GM18868 (cell line): ENCODE results near the gene ACMSD.
"Not testable (repeated sequence)": the region's sequence is repeated elsewhere in the genome, so short reads cannot be mapped to it uniquely, and the experiment has no call there.

Source experiments
- ATAC-seq: cut with Tn5 transposase; IDR thresholded peaks from one replicate; pipeline ENCODE4 v1.9.1; 2021; ENCODE audit warnings: mild to moderate bottlenecking, moderate library complexity; ENCODE audit not compliant: unreplicated experiment

ACMSD gene

GRCh38 chr2:134838143-134838620 is at the start of gene ACMSD:
Gene ACMSD, plus strand, starts transcription at chr2:134838616. Its CDS starts 67 bp downstream, at chr2:134838683.
- ATAC-seq, result no peak

GRCh38 chr2:134790487-134790886 is 47.9 kb upstream of the ACMSD start:
- no peak for ATAC-seq

- ATAC-seq, result no peak
Observed at GRCh38 chr2:134791616-134792015, 46.8 kb upstream of the ACMSD start.

GRCh38 chr2:134792186-134792585 is 46.2 kb upstream of the ACMSD start:
- no peak for ATAC-seq

- no peak for ATAC-seq
Observed at GRCh38 chr2:134795765-134796164, 42.7 kb upstream of the ACMSD start.

GRCh38 chr2:134796373-134796772 is 42.0 kb upstream of the ACMSD start:
- ATAC-seq, result no peak

- no peak for ATAC-seq
Observed at GRCh38 chr2:134799936-134800335, 38.5 kb upstream of the ACMSD start.

- no peak for ATAC-seq
Observed at GRCh38 chr2:134800341-134800740, 38.1 kb upstream of the ACMSD start.

- ATAC-seq, result not testable (repeated sequence)
Observed at GRCh38 chr2:134803609-134804405, 34.6 kb upstream of the ACMSD start.

- ATAC-seq, result no peak
Observed at GRCh38 chr2:134815741-134816140, 22.7 kb upstream of the ACMSD start.

GRCh38 chr2:134818321-134818720 is 20.1 kb upstream of the ACMSD start:
- ATAC-seq, result no peak

GRCh38 chr2:134819334-134819733 is 19.1 kb upstream of the ACMSD start:
- no peak for ATAC-seq

GRCh38 chr2:134823431-134823830 is 15.0 kb upstream of the ACMSD start:
- no peak for ATAC-seq

- no peak for ATAC-seq
Observed at GRCh38 chr2:134823832-134824231, 14.6 kb upstream of the ACMSD start.

- not testable (repeated sequence) for ATAC-seq
Observed at GRCh38 chr2:134825716-134826115, 12.7 kb upstream of the ACMSD start.

- no peak for ATAC-seq
Observed at GRCh38 chr2:134835471-134835870, 2.9 kb upstream of the ACMSD start.

GRCh38 chr2:134836986-134837385 is 1.4 kb upstream of the ACMSD start:
- no peak for ATAC-seq

- ATAC-seq, result no peak
Observed at GRCh38 chr2:134839649-134840048, 1.2 kb downstream of the ACMSD start.

GRCh38 chr2:134842930-134843490 is 4.6 kb downstream of the ACMSD start:
- ATAC-seq, result no peak

GRCh38 chr2:134843968-134844367 is 5.6 kb downstream of the ACMSD start:
- no peak for ATAC-seq

GRCh38 chr2:134845028-134845427 is 6.6 kb downstream of the ACMSD start:
- ATAC-seq, result no peak

GRCh38 chr2:134845719-134846118 is 7.3 kb downstream of the ACMSD start:
- no peak for ATAC-seq
